Gastroesophageal sphincter (tissue), 4 donors: ENCODE measurements around the gene EFNB3. TPM values are rescaled to one million over a fixed set of nuclear protein-coding genes. Genes with fewer than 3 reads are reported as not detected.

Experiments used
- ATAC-seq: fragments of 150-250 bp; one replicate; pipeline ENCODE4 v1.9.1; 2016; ENCODE audit warnings: mild to moderate bottlenecking, moderate library complexity
- H3K27ac ChIP-seq, 4 donors: fragments of 200-600 bp; sonication (generic) in 3 of 4; 1 replicate in 3 of 4; 2 replicates in 1 of 4; pipeline ENCODE4 v1.5.1; 2016 to 2019
- H3K27me3 ChIP-seq: fragments of 200-600 bp; sonication (generic); one replicate; pipeline ENCODE4 v1.5.1; 2019
- H3K36me3 ChIP-seq, 2 donors: fragments of 200-600 bp; sonication (generic); one replicate each; pipeline ENCODE4 v1.5.1; 2019; ENCODE audit warnings: control low read depth in 1 of 2
- H3K4me1 ChIP-seq, 3 donors: fragments of 200-600 bp; sonication (generic); 1 replicate in 2 of 3; 2 replicates in 1 of 3; pipeline ENCODE4 v1.5.1; 2016 to 2019; ENCODE audit warnings: control low read depth in 2 of 3
- H3K4me3 ChIP-seq, 2 donors: fragments of 200-600 bp; sonication (generic); one replicate each; pipeline ENCODE4 v1.5.1; 2019; ENCODE audit warnings: mild to moderate bottlenecking in 1 of 2, moderate library complexity in 1 of 2
- H3K9me3 ChIP-seq, 3 donors: fragments of 200-600 bp; sonication (generic); one replicate each; pipeline ENCODE4 v1.5.1; 2017 to 2019; ENCODE audit warnings: control low read depth in 2 of 3
- EP300 ChIP-seq: sonication (generic); formaldehyde crosslinking; IDR thresholded peaks from one replicate; pipeline ENCODE4 v1.6.1; 2017; ENCODE audit warnings: antibody characterized with exemption, mild to moderate bottlenecking
- POLR2A ChIP-seq, 2 donors: fragments of 450-650 bp; IDR thresholded peaks; one replicate each; pipeline ENCODE4 v1.6.1; 2017; ENCODE audit warnings: antibody characterized with exemption in 2 of 2, mild to moderate bottlenecking in 2 of 2, moderate library complexity in 1 of 2
- POLR2AphosphoS5 ChIP-seq: sonication (generic); formaldehyde crosslinking; IDR thresholded peaks from one replicate; pipeline ENCODE4 v1.6.1; 2017; ENCODE audit warnings: antibody characterized with exemption
- WGBS, 2 donors: methylation state at CpG; one replicate each; pipeline ENCODE4 v1.1.5; 2018; ENCODE audit warnings: low coverage in 1 of 2; 5-methylcytosine and 5-hydroxymethylcytosine counted together
- total RNA-seq, 4 donors: library from RNA; depleted of rRNA; stranded (reverse); fragments of >200 nt; gene quantifications; one replicate each; pipeline ENCODE4 v1.1.0, GENCODE V29; 2016
- TF ChIP-seq, protein P1 (sequence below), 4 experiments: fragments of 200-600 bp in 2 of 4; fragments of 450-650 bp in 2 of 4; sonication (generic) in 1 of 4; IDR thresholded peaks; one replicate each; pipeline ENCODE4 v1.5.1; 2017 to 2019; ENCODE audit warnings: antibody characterized with exemption in 4 of 4, mild to moderate bottlenecking in 2 of 4, moderate library complexity in 2 of 4

Gene EFNB3
- total RNA-seq, 4 donors from 2014 or later: 0.27 to 0.52 TPM; not detected in 2

DNA sequence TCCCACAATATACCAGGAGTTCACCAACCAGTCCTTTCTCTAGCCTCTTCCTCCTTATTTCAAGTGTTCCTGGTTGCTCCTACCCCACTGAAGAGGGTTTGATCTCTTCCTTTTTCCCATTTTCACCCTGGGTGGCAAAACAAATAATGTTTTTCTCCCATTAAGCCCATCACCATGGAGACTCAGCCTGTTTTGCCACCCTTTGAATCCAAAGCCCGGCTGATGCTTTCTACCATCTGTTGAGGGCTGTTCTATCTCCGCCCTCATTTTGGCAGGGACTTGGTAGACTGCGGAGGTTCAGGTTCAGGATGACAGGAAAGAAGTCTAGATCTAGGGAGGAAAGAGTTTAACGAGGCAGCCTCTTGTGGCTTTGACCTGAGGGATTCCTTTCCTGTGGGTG lies 15.1 kb downstream of the EFNB3 start:
- TF ChIP-seq POLR2A (IDR thresholded peaks at IDR 0.05) (no peak), POLR2AphosphoS5 (no peak)
- H3K27me3 ChIP-seq: peaks cover 47% of the 10 kb centered on the region
- H3K27ac ChIP-seq: no peak overlapping the region
- H3K4me3 ChIP-seq: no peak overlapping the region
- peaks cover 0 to 23% (median 7%) of the 10 kb centered on the region in 3 donors for H3K4me1 ChIP-seq
- 17 to 44% methylated on average over 2 to 4 of the region's 4 CpGs for WGBS, 2 donors
- no peaks in the 10 kb centered on the region for H3K36me3 ChIP-seq
- ATAC-seq: no peak
- no peaks in the 10 kb centered on the region for H3K9me3 ChIP-seq

DNA sequence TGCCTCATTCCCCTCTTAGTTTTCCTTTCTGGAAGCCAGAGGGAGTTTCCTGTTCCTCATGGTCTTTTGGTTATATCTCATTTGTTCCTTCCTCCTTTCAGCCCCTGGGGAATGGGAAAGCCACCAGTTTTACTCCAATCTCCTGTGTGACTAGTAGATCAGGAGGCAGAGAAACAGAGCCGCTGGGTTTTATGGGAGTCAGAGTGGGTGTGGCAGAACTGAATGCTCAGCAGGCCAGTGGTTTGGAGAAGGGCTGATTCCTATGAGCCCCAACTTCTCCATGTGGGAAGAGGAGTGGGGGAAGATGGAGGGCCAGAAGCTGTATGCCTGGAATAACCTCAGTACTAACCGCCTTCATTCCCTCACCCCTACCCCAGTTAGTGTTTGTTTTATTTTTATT lies 16.6 kb downstream of the EFNB3 start:
- ATAC-seq: no peak

DNA sequence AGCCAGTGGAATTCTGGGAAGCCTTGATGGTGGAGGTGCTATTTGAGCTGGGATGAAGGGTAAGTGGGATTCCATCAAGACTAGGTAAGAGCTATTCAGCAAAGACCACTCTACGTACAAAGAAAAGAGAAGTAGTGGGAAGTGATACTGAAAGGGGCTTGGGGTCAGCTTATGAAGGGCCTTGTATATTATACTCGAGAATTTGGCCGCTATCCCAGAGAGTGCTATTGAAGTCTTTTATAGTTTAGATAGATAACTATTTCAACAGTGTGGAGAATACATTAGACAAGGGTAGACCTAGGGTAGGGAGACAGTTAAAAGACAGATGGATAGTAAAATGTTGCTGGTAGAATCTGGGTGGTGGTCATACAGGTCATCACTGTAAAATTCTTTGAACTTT lies 22.9 kb downstream of the EFNB3 start:
- H3K4me3 ChIP-seq: no peak overlapping the region
- ATAC-seq: no peak
- H3K36me3 ChIP-seq: no peaks in the 10 kb centered on the region
- no peak overlapping the region for H3K27ac ChIP-seq
- no peaks in the 10 kb centered on the region for H3K9me3 ChIP-seq
- peaks cover 43% of the 10 kb centered on the region for H3K27me3 ChIP-seq
- 30 to 60% methylated on average over 3 of the region's 3 CpGs for WGBS, 2 donors
- no peaks in the 10 kb centered on the region for H3K4me1 ChIP-seq
- TF ChIP-seq EP300 (no peak), POLR2AphosphoS5 (no peak), POLR2A (IDR thresholded peaks at IDR 0.05) (no peak)
- TF ChIP-seq, protein P1, sequence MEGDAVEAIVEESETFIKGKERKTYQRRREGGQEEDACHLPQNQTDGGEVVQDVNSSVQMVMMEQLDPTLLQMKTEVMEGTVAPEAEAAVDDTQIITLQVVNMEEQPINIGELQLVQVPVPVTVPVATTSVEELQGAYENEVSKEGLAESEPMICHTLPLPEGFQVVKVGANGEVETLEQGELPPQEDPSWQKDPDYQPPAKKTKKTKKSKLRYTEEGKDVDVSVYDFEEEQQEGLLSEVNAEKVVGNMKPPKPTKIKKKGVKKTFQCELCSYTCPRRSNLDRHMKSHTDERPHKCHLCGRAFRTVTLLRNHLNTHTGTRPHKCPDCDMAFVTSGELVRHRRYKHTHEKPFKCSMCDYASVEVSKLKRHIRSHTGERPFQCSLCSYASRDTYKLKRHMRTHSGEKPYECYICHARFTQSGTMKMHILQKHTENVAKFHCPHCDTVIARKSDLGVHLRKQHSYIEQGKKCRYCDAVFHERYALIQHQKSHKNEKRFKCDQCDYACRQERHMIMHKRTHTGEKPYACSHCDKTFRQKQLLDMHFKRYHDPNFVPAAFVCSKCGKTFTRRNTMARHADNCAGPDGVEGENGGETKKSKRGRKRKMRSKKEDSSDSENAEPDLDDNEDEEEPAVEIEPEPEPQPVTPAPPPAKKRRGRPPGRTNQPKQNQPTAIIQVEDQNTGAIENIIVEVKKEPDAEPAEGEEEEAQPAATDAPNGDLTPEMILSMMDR (IDR thresholded peaks at IDR 0.05): no peak

More for the DNA sequence above, 16.6 kb downstream of the EFNB3 start:
- H3K27me3 ChIP-seq: peaks cover 48% of the 10 kb centered on the region
- H3K4me3 ChIP-seq: no peak overlapping the region
- no peak overlapping the region for H3K27ac ChIP-seq
- H3K4me1 ChIP-seq: peaks cover 0 to 16% (median 2%) of the 10 kb centered on the region in 3 donors
- TF ChIP-seq, protein P1 (IDR thresholded peaks at IDR 0.05): no peak
- TF ChIP-seq EP300 (no peak), POLR2A (IDR thresholded peaks at IDR 0.05) (no peak), POLR2AphosphoS5 (no peak)
- H3K9me3 ChIP-seq: no peaks in the 10 kb centered on the region
- no peaks in the 10 kb centered on the region for H3K36me3 ChIP-seq
- WGBS, 2 donors: 73 to 82% methylated on average over 2 of the region's 2 CpGs

DNA sequence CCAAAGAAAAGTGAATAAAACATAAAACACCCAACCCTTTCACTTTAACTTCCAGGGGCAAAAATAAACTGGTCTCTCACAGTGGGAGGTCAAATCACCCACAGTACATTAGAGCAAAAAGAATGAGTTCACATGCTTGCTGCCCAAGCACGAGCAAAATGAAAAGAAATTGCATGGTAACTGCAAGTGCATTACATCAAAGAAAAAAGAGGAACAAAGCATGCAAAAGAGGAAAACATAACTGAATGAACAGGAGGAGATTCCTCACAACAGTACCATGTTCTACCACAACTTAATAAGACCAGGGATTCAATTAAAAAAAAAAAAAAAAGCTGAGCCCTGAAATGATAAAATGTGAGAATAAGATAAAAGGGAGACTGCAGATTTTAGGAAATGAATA lies 24.8 kb downstream of the EFNB3 start:
- no peak for ATAC-seq
- no peak overlapping the region for H3K4me3 ChIP-seq
- H3K9me3 ChIP-seq: no peaks in the 10 kb centered on the region
- TF ChIP-seq POLR2AphosphoS5 (no peak), POLR2A (IDR thresholded peaks at IDR 0.05) (no peak)
- TF ChIP-seq, protein P1 (IDR thresholded peaks at IDR 0.05): no peak
- no peaks in the 10 kb centered on the region for H3K4me1 ChIP-seq
- H3K27me3 ChIP-seq: peaks cover 26% of the 10 kb centered on the region
- no peak overlapping the region for H3K27ac ChIP-seq
- 46 to 57% methylated on average over 1 of the region's 1 CpG for WGBS, 2 donors
- H3K36me3 ChIP-seq: no peaks in the 10 kb centered on the region

DNA sequence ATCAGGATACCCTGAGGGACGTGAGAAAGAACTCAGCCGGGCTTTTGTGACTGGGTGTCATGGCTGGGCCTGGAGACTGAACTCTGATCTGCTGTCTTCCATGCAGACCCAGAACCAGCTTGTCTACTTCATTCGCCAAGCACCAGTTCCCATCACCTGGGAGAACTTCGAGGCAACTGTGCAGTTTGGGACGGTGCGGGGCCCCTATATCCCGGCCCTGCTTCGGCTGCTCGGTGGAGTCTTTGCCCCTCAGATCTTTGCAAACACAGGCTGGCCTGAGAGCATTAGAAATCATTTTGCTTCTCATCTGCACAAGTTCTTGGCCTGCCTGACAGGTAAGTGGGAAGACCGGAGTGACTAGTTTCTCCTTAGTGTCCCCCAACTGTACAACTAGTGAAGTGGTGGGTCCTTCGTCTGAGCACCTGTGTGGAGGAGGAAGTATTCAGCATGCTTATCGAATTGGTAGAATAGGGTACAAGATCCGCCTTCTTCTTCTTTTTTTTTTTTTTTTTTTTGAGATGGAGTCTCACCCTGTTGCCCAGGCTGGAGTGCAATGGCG lies 28.1 kb downstream of the EFNB3 start:
- 88 to 90% methylated on average over 7 of the region's 14 CpGs for WGBS, 2 donors
- Histone ChIP-seq H3K4me3 (no peak overlapping the region), H3K27ac (no peak overlapping the region), H3K36me3 (no peaks in the 10 kb centered on the region), H3K4me1 (no peaks in the 10 kb centered on the region), H3K27me3 (peaks cover 15% of the 10 kb centered on the region), H3K9me3 (no peaks in the 10 kb centered on the region)
- ATAC-seq: no peak
- TF ChIP-seq, protein P1 (IDR thresholded peaks at IDR 0.05): no peak
- TF ChIP-seq EP300 (no peak), POLR2AphosphoS5 (no peak), POLR2A (IDR thresholded peaks at IDR 0.05) (no peak)
